Measurements from ENCODE around the gene CYP4V2.

DNA sequence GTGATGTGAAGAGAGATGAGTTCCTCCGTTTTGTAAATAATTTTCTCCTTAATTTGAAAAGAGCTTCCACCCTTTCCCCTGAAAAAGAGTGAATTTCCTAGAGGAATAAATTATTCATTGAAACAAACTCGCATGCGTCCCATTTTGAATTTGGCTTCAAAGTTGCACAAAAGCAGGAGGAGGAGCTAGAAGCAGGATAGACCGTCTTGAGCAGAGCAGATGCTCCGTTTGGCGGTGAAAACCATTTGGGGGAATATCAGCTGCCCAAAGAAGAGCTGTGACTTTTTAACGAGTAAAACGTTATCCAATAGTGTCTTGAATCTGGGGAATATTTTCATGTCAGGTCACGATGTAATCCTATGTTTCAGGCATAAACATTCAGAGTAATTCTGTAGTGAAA lies 44.9 kb upstream of the CYP4V2 start:
- TF ChIP-seq, protein P1, sequence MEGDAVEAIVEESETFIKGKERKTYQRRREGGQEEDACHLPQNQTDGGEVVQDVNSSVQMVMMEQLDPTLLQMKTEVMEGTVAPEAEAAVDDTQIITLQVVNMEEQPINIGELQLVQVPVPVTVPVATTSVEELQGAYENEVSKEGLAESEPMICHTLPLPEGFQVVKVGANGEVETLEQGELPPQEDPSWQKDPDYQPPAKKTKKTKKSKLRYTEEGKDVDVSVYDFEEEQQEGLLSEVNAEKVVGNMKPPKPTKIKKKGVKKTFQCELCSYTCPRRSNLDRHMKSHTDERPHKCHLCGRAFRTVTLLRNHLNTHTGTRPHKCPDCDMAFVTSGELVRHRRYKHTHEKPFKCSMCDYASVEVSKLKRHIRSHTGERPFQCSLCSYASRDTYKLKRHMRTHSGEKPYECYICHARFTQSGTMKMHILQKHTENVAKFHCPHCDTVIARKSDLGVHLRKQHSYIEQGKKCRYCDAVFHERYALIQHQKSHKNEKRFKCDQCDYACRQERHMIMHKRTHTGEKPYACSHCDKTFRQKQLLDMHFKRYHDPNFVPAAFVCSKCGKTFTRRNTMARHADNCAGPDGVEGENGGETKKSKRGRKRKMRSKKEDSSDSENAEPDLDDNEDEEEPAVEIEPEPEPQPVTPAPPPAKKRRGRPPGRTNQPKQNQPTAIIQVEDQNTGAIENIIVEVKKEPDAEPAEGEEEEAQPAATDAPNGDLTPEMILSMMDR (IDR thresholded peaks at IDR 0.05) = no peak
- TF ChIP-seq POLR2A (IDR thresholded peaks at IDR 0.05; ENCODE audit: low read depth) (no peak), EP300 (IDR thresholded peaks at IDR 0.05) (no peak)
